ENCODE measurements around the gene FAM169A. TPM values are rescaled to one million over a fixed set of nuclear protein-coding genes. Genes with fewer than 3 reads are reported as not detected.
"Not testable (repeated sequence)": the region's sequence is repeated elsewhere in the genome, so short reads cannot be mapped to it uniquely, and the experiment has no call there.

Gene FAM169A
- total RNA-seq, 1 donor from 2014 or later: 11.4 TPM

DNA sequence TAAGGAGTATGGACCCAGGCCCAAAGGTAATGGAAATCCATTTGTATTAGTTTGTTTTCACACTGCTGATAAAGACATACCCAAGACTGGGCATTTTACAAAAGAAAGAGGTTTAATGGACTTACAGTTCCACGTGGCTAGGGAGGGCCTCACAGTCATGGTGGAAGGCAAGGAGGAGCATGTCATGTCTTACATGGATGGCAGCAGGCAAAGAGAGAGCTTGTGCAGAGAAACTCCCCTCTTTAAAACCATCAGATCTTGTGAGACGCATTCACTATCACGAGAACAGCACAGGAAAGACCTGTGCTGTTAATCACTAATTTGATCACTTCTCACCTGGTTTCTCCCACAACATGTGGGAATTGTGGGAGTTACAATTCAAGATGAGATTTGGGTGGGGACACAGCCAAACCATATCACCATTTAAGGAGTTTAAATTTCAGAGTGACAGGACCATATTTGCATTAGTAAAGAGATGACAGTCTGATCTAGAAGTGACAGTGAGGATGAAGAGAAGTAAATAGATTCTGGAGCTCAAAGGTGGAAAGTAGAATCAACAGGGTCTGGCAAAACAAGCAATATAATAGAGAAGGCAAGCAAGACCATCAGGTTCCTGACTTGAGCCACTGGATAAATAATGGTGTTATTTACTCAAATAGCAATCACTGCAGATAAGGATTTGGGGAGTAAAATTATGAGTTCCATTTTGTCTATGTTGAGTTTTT, 7.5 kb upstream of the FAM169A start:
- intact Hi-C loops (cut with DNase I): no loop called here
- DNase-seq (ENCODE audit: low spot score): no peak
- no peak for ATAC-seq

- ATAC-seq (no peak), DNase-seq (ENCODE audit: low spot score) (no peak)
- intact Hi-C loops (cut with DNase I): no loop called here
Observed at GRCh38 chr5:74870299-74871067, 4.3 kb upstream of the FAM169A start.

- intact Hi-C loops (cut with DNase I); ATAC-seq; DNase-seq (ENCODE audit: low spot score): not testable (repeated sequence)
Observed at GRCh38 chr5:74869414-74869813, 3.2 kb upstream of the FAM169A start.

- ATAC-seq (no peak), DNase-seq (ENCODE audit: low spot score) (no peak)
- intact Hi-C loops (cut with DNase I): no loop called here
Observed at GRCh38 chr5:74866596-74867162, 492 bp upstream of the FAM169A start.

DNA sequence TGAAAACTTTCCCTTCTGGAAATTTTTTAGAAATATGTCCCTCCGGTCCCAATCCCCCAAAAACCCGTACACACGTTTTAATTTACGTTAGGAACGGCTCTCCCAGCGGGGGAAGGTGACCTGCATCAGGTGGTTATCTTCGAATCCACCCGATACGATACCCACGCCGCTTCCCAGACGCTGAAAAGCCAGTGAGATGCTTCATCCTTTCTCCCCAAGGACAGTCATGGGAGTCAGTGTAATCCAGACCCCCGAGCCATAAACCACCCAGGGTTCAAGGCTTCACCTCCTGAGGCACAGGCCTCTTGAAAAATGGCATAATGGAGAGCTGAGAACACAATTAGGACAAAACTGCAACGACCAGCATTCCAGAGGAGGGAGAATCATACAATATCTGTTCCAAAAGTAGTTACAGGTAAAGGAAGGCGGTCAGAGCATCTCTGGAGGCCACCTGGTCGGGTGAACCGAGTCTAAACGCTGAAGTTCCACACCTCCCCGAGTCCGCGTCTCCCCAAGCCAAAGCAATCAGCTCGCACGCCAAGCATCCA, 857 bp downstream of the FAM169A start:
- no peak for DNase-seq (ENCODE audit: low spot score)
- intact Hi-C loops (cut with DNase I): no loop called here

DNA sequence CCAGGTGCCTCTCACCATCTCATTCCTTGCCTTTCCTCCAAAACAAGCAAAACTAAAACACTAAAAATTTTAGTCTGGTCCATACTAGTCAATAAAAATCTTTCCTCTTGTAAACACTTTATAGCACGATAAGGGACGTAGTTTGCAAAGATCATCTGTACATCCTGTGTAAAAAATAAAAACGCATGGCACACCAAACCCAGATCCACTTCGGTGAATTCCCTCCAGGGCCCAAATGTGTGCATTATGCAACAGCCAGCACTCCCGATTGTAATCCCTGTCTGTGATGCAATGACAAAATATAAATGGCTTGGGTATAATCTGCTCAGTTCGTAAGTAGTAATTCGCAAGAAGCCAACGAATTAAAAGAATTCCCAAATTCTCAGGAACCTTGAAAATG, 1.4 kb downstream of the FAM169A start:
- intact Hi-C loops (cut with DNase I): no loop called here
- DNase-seq (ENCODE audit: low spot score) (no peak), ATAC-seq (no peak)

More for the DNA sequence above, 857 bp downstream of the FAM169A start:
- ATAC-seq: no peak

DNA sequence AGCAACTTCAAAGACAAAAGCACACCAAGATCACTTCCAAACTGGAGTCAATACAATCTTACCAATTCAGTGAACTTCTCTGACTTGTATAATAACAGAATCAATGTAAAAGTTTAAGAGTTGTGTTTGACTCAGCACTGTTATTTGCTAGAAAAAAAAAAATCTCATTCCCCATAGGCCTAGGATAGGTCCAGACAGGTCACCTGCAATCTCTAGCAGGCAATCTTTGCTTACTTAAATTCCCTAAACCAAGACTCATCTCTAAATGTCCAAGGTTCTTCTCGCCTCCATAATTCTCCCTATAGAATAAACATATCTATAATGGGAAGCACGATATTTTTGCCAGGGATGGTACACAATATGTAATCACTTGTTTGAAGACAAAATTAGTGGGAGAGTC, 2.5 kb downstream of the FAM169A start:
- intact Hi-C loops (cut with DNase I): no loop called here
- no peak for DNase-seq (ENCODE audit: low spot score)
- no peak for ATAC-seq

DNA sequence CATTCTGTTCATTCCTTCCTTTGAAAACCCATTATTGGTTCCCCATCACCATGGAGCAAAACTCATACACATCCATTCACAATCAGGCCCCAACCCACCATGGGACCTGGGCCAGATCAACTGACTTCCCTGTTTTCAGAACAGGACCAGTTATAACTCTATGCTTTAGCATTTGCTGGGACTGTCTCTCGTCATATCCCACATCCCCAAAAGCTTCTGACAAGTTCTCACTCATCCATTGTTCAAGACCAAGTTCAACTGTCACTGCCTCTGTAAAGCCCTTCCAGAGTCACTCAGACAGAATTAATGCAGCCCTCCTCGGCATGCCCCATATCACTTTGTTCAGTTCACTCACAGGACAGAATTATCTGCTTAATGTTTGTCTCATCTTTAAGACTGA, 4.0 kb downstream of the FAM169A start:
- ATAC-seq (no peak), DNase-seq (ENCODE audit: low spot score) (no peak)
- intact Hi-C loops (cut with DNase I): no loop called here

- ATAC-seq; intact Hi-C loops (cut with DNase I); DNase-seq (ENCODE audit: low spot score): not testable (repeated sequence)
Observed at GRCh38 chr5:74856975-74857374, 9.2 kb downstream of the FAM169A start.

- ATAC-seq: no peak
- intact Hi-C loops (cut with DNase I): no loop called here
- DNase-seq (ENCODE audit: low spot score): no peak
Observed at GRCh38 chr5:74853256-74853655, 12.9 kb downstream of the FAM169A start.

GRCh38 chr5:74851684-74852353, 14.4 kb downstream of the FAM169A start:
- DNase-seq (ENCODE audit: low spot score): no peak
- intact Hi-C loops (cut with DNase I): no loop called here
- ATAC-seq: no peak

DNA sequence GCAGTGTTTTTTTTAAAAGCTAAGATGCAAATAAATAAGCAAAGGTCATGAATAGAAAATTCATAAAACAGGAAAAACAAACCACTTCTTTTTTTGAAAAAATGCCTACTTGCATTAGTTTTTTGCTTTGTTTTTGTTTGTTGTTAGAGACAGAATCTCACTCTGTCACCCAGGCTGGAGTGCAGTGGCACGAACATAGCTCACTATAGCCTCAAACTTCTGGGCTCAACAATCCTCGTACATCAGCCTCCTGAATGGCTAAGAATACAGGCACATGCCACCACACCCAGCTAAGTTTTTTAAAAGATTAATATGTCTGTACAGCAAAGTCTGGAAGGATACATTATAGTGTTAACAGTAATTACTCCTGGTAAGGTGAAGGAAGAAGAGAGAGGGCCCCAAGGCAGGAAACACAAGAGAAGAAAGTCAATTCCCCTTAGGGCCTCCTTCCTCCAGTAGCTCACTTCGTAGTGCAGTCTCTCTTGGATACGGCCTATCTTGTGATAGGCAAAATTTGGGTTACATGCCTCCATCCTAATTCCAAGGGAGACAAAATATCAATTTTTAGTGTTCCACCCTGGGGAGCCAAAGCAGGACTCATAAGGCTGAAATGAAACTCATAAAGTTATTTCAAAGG, 15.3 kb downstream of the FAM169A start:
- ATAC-seq: no peak
- DNase-seq (ENCODE audit: low spot score): no peak
- intact Hi-C loops (cut with DNase I): no loop called here

GRCh38 chr5:74850030-74850429, 16.2 kb downstream of the FAM169A start:
- DNase-seq (ENCODE audit: low spot score) (no peak), ATAC-seq (no peak)
- intact Hi-C loops (cut with DNase I): no loop called here

GRCh38 chr5:74848553-74849025, 17.6 kb downstream of the FAM169A start:
- no peak for ATAC-seq
- intact Hi-C loops (cut with DNase I): no loop called here
- no peak for DNase-seq (ENCODE audit: low spot score)

GRCh38 chr5:74839229-74839628, 27.0 kb downstream of the FAM169A start:
- intact Hi-C loops (cut with DNase I): no loop called here
- ATAC-seq (no peak), DNase-seq (ENCODE audit: low spot score) (no peak)

DNA sequence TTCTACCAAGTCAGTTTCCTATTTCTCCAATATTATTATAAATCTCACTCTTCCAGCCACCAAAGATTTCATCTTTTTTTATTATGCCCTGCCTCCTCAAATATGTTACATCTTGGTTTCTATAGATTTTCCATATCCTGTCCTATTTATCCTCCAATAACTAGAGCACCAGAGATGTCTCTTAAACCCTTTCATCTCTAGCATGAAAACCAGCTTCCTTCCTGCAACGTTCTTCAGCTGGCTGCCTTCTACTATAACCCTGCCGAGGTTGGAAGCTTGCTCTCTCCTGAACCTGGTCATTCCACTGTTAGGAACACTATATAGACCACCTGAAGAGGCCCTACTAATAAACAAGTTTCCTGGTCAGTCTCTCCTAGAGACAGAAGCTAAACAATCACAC, 27.9 kb downstream of the FAM169A start:
- DNase-seq (ENCODE audit: low spot score) (no peak), ATAC-seq (no peak)
- intact Hi-C loops (cut with DNase I): no loop called here

DNA sequence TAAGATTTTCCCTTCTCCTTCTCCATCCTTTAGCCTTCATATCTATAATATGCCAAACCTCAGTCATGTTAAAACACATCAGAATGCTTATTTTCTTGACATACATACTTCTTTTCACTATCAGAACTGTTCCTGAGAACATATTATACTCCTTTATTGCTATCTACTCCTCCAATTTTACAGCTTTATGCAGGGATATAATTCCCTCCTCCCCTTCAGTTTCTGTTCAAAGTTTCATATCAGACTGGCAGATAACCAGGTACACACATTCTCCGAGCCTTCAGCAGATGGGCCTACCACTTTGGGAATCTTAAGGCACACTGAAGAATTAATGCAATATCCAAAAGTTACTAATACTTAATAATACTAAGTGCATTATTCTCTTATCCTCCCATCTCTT, 29.1 kb downstream of the FAM169A start:
- ATAC-seq: no peak
- intact Hi-C loops (cut with DNase I): no loop called here
- no peak for DNase-seq (ENCODE audit: low spot score)

- no peak for DNase-seq (ENCODE audit: low spot score)
- intact Hi-C loops (cut with DNase I): no loop called here
- no peak for ATAC-seq
Observed at GRCh38 chr5:74833537-74834266, 32.5 kb downstream of the FAM169A start.
